Ishikawa (cell line): ENCODE measurements around the gene PUM1.

ENCODE experiments used
- CEBPB ChIP-seq: IDR thresholded peaks from 2 replicates; pipeline ENCODE4 v1.6.1; 2012
- CREB1 ChIP-seq: IDR thresholded peaks from 2 replicates; pipeline ENCODE4 v1.6.1; 2012; ENCODE audit warnings: low read depth
- EGR1 ChIP-seq: IDR thresholded peaks from 2 replicates; pipeline ENCODE4 v1.6.1; 2012
- EP300 ChIP-seq: IDR thresholded peaks from 2 replicates; pipeline ENCODE4 v1.6.1; 2012; ENCODE audit warnings: borderline replicate concordance
- FOXM1 ChIP-seq: IDR thresholded peaks from 2 replicates; pipeline ENCODE4 v1.6.1; 2012; ENCODE audit warnings: low read depth, borderline replicate concordance
- NFIC ChIP-seq: IDR thresholded peaks from 2 replicates; pipeline ENCODE4 v1.6.1; 2012
- RAD21 ChIP-seq: IDR thresholded peaks from 2 replicates; pipeline ENCODE4 v1.6.1; 2012; ENCODE audit warnings: low read depth
- REST ChIP-seq: IDR thresholded peaks from 2 replicates; pipeline ENCODE4 v1.6.1; 2012; ENCODE audit warnings: low read depth, mild to moderate bottlenecking
- TAF1 ChIP-seq: IDR thresholded peaks from 2 replicates; pipeline ENCODE4 v1.6.1; 2012; ENCODE audit warnings: low read depth, mild to moderate bottlenecking
- TCF12 ChIP-seq: IDR thresholded peaks from 2 replicates; pipeline ENCODE4 v1.6.1; 2012; ENCODE audit warnings: low read depth
- TEAD4 ChIP-seq: IDR thresholded peaks from 2 replicates; pipeline ENCODE4 v1.6.1; 2012
- USF1 ChIP-seq: IDR thresholded peaks from 2 replicates; pipeline ENCODE4 v1.6.1; 2012
- YY1 ChIP-seq: IDR thresholded peaks from 2 replicates; pipeline ENCODE4 v1.6.1; 2012; ENCODE audit warnings: low read depth
- TF ChIP-seq, protein P1 (sequence below): IDR thresholded peaks from 2 replicates; pipeline ENCODE4 v1.6.1; 2012

DNA sequence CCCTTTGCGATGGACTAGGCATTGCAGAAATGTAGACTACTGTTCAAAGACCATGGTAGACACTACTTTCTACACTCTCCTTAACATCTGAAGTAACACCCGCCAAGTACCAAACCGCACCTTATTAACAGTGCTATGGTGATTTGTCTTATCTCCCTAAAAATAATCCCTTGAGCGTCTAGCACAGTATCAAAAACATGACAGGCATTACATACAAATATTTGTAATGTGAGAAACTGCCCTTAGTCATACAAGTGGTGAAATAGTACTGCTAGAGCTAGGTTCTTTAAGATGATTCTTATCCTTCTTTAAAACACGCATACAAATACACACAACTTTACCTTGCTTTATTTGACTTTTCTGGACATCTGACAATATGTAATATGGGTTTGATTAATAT, 27.2 kb downstream of the PUM1 start:
- TF ChIP-seq YY1 (no peak), RAD21 (no peak), TEAD4 (no peak), TCF12 (no peak), NFIC (no peak), CEBPB (no peak), FOXM1 (no peak), EP300 (no peak), REST (no peak), USF1 (no peak), TAF1 (no peak), CREB1 (no peak), EGR1 (no peak)
- TF ChIP-seq, protein P1, sequence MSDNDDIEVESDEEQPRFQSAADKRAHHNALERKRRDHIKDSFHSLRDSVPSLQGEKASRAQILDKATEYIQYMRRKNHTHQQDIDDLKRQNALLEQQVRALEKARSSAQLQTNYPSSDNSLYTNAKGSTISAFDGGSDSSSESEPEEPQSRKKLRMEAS = no peak
